Measurements from ENCODE around the gene ADK.

ADK gene

GRCh38 chr10:74705358-74705980 lies 554.4 kb downstream of the ADK start:
- no peak for DNase-seq (ENCODE audit: low spot score in 2 of 2)
- H3K4me3 Mint-ChIP-seq: no peak overlapping the region
- ATAC-seq: no peak
- H3K36me3 Mint-ChIP-seq: peaks cover 23% of the 10 kb centered on the region
- no peaks in the 10 kb centered on the region for H3K9me3 Mint-ChIP-seq
- H3K4me1 Mint-ChIP-seq: no peaks in the 10 kb centered on the region
- H3K27ac Mint-ChIP-seq: no peak overlapping the region

- no peak for ATAC-seq
- Mint-ChIP-seq H3K9me3 (no peaks in the 10 kb centered on the region), H3K4me3 (no peak overlapping the region), H3K27ac (no peak overlapping the region), H3K4me1 (no peaks in the 10 kb centered on the region), H3K36me3 (peaks cover 27% of the 10 kb centered on the region)
- DNase-seq (ENCODE audit: low spot score in 2 of 2): no peak
Observed at GRCh38 chr10:74706966-74707365, 555.9 kb downstream of the ADK start.

- Mint-ChIP-seq H3K4me3 (no peak overlapping the region), H3K27ac (no peak overlapping the region)
Observed at GRCh38 chr10:74708246-74708645, 557.2 kb downstream of the ADK start.

GRCh38 chr10:74718208-74718607 lies 567.2 kb downstream of the ADK start:
- DNase-seq (ENCODE audit: low spot score in 2 of 2): no peak
- Mint-ChIP-seq H3K4me3 (no peak overlapping the region), H3K36me3 (peaks cover 4% of the 10 kb centered on the region), H3K9me3 (peaks cover 26% of the 10 kb centered on the region), H3K27ac (no peak overlapping the region), H3K4me1 (no peaks in the 10 kb centered on the region)
- no peak for ATAC-seq

More at GRCh38 chr10:74708246-74708645, 557.2 kb downstream of the ADK start:
- peaks cover 29% of the 10 kb centered on the region for H3K36me3 Mint-ChIP-seq
- ATAC-seq (no peak), DNase-seq (ENCODE audit: low spot score in 2 of 2) (no peak)
- no peaks in the 10 kb centered on the region for H3K9me3 Mint-ChIP-seq
- H3K4me1 Mint-ChIP-seq: no peaks in the 10 kb centered on the region

GRCh38 chr10:74728225-74728624 lies 577.2 kb downstream of the ADK start:
- ATAC-seq: no peak
- Mint-ChIP-seq H3K27ac (no peak overlapping the region), H3K9me3 (no peaks in the 10 kb centered on the region), H3K4me3 (no peak overlapping the region), H3K36me3 (no peaks in the 10 kb centered on the region), H3K4me1 (no peaks in the 10 kb centered on the region)
- DNase-seq (ENCODE audit: low spot score in 2 of 2): no peak

GRCh38 chr10:74730246-74730645 lies 579.2 kb downstream of the ADK start:
- H3K4me3 Mint-ChIP-seq: no peak overlapping the region
- H3K27ac Mint-ChIP-seq: no peak overlapping the region
- H3K9me3 Mint-ChIP-seq: peaks cover 5% of the 10 kb centered on the region
- H3K4me1 Mint-ChIP-seq: no peaks in the 10 kb centered on the region
- ATAC-seq (no peak), DNase-seq (ENCODE audit: low spot score in 2 of 2) (no peak)
- no peaks in the 10 kb centered on the region for H3K36me3 Mint-ChIP-seq

- Mint-ChIP-seq H3K9me3 (peaks cover 5% of the 10 kb centered on the region), H3K27ac (no peak overlapping the region), H3K36me3 (no peaks in the 10 kb centered on the region), H3K4me3 (no peak overlapping the region), H3K4me1 (peaks cover 5% of the 10 kb centered on the region)
- DNase-seq (ENCODE audit: low spot score in 2 of 2) (no peak), ATAC-seq (no peak)
Observed at GRCh38 chr10:74733612-74734011, 582.6 kb downstream of the ADK start.

GRCh38 chr10:74736029-74736428 lies 585.0 kb downstream of the ADK start:
- ATAC-seq: no peak
- H3K27ac Mint-ChIP-seq: no peak overlapping the region
- H3K4me1 Mint-ChIP-seq: peaks cover 17% of the 10 kb centered on the region
- no peak overlapping the region for H3K4me3 Mint-ChIP-seq
- no peak for DNase-seq (ENCODE audit: low spot score in 2 of 2)
- no peaks in the 10 kb centered on the region for H3K36me3 Mint-ChIP-seq
- H3K9me3 Mint-ChIP-seq: peaks cover 5% of the 10 kb centered on the region

- H3K4me3 Mint-ChIP-seq: peak overlapping the region; percentile 51
- peaks cover 5% of the 10 kb centered on the region for H3K9me3 Mint-ChIP-seq
- H3K27ac Mint-ChIP-seq: peak overlapping the region; percentile 92
- no peaks in the 10 kb centered on the region for H3K36me3 Mint-ChIP-seq
- ATAC-seq (no peak), DNase-seq (ENCODE audit: low spot score in 2 of 2) (peak in 1 of 2 donors; percentile 36)
- H3K4me1 Mint-ChIP-seq: peaks cover 17% of the 10 kb centered on the region
Observed at GRCh38 chr10:74738052-74738451, 587.0 kb downstream of the ADK start.

- peak in 1 of 2 donors; percentile 40 for DNase-seq (ENCODE audit: low spot score in 2 of 2)
- peaks cover 17% of the 10 kb centered on the region for H3K4me1 Mint-ChIP-seq
- H3K9me3 Mint-ChIP-seq: peaks cover 4% of the 10 kb centered on the region
- no peaks in the 10 kb centered on the region for H3K36me3 Mint-ChIP-seq
- peak overlapping the region; percentile 92 for H3K27ac Mint-ChIP-seq
- peak overlapping the region; percentile 51 for H3K4me3 Mint-ChIP-seq
- no peak for ATAC-seq
Observed at GRCh38 chr10:74738542-74738941, 587.5 kb downstream of the ADK start.

- ATAC-seq (peak; percentile 88), DNase-seq (ENCODE audit: low spot score in 2 of 2) (peak in 1 of 2 donors; percentile 65)
- Mint-ChIP-seq H3K4me3 (peak overlapping the region; percentile 51), H3K27ac (peak overlapping the region; percentile 92), H3K36me3 (no peaks in the 10 kb centered on the region), H3K9me3 (no peaks in the 10 kb centered on the region), H3K4me1 (peaks cover 17% of the 10 kb centered on the region)
Observed at GRCh38 chr10:74738985-74739567, 588.1 kb downstream of the ADK start.

GRCh38 chr10:74743401-74743800 lies 592.4 kb downstream of the ADK start:
- H3K4me1 Mint-ChIP-seq: peaks cover 14% of the 10 kb centered on the region
- peak; percentile 37 for ATAC-seq
- DNase-seq (ENCODE audit: low spot score in 2 of 2): no peak
- H3K36me3 Mint-ChIP-seq: no peaks in the 10 kb centered on the region
- no peak overlapping the region for H3K4me3 Mint-ChIP-seq
- H3K27ac Mint-ChIP-seq: no peak overlapping the region
- no peaks in the 10 kb centered on the region for H3K9me3 Mint-ChIP-seq

GRCh38 chr10:74745449-74745848 lies 594.4 kb downstream of the ADK start:
- Mint-ChIP-seq H3K36me3 (no peaks in the 10 kb centered on the region), H3K27ac (no peak overlapping the region), H3K4me3 (no peak overlapping the region), H3K4me1 (no peaks in the 10 kb centered on the region), H3K9me3 (no peaks in the 10 kb centered on the region)
- no peak for DNase-seq (ENCODE audit: low spot score in 2 of 2)
- no peak for ATAC-seq

GRCh38 chr10:74746813-74747212 lies 595.8 kb downstream of the ADK start:
- Mint-ChIP-seq H3K4me3 (no peak overlapping the region), H3K4me1 (peaks cover 2% of the 10 kb centered on the region), H3K36me3 (no peaks in the 10 kb centered on the region), H3K9me3 (no peaks in the 10 kb centered on the region), H3K27ac (no peak overlapping the region)
- DNase-seq (ENCODE audit: low spot score in 2 of 2) (no peak), ATAC-seq (no peak)

- H3K36me3 Mint-ChIP-seq: no peaks in the 10 kb centered on the region
- DNase-seq (ENCODE audit: low spot score in 2 of 2) (no peak), ATAC-seq (no peak)
- H3K4me3 Mint-ChIP-seq: no peak overlapping the region
- H3K9me3 Mint-ChIP-seq: no peaks in the 10 kb centered on the region
- no peak overlapping the region for H3K27ac Mint-ChIP-seq
- H3K4me1 Mint-ChIP-seq: peaks cover 6% of the 10 kb centered on the region
Observed at GRCh38 chr10:74748468-74749031, 597.5 kb downstream of the ADK start.

GRCh38 chr10:74750848-74751274 lies 599.8 kb downstream of the ADK start:
- ATAC-seq: peak; percentile 81
- no peak overlapping the region for H3K4me3 Mint-ChIP-seq
- H3K9me3 Mint-ChIP-seq: no peaks in the 10 kb centered on the region
- H3K36me3 Mint-ChIP-seq: no peaks in the 10 kb centered on the region
- no peak overlapping the region for H3K27ac Mint-ChIP-seq
- peaks cover 11% of the 10 kb centered on the region for H3K4me1 Mint-ChIP-seq
- DNase-seq (ENCODE audit: low spot score in 2 of 2): no peak

Data from stimulated activated effector memory CD8-positive, alpha-beta T cell treated with anti-CD3 and anti-CD28 coated beads, Interleukin-12 subunit alpha, Interleukin-12 subunit beta, amount 100 ng/mL, for 72 hours (primary cell).